NCI-H2196 treated with DMSO at 0.1 percent for 48 hours (cell line): ENCODE results near the gene OR5AU1.

Experiments used
- DNase-seq: peaks from one replicate; lab custom pipeline; 2025; ENCODE audit not compliant: unreplicated experiment; lab: John Stamatoyannopoulos, UW

The OR5AU1 gene

DNA sequence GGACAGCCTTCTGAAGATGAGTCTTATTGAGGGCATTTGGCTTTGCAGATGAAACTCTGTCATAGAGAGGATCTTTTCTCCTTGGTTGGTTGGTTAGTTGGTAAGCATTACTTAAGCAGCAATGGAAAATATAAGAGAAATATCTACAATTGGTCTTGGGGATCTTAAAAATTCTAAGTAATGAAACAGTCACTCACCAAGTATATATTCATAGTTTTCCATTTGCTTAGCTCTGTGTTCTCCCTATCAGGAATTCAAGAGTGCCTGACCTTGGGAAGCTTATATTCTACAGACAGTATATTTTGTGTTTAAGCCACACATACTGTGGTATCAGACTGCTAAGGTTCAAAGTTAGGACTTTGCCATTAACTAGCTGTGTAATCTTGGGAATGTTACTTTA lies at the start of gene OR5AU1:
OR5AU1 (minus strand) TSS at position 101 of the 400 bp plus-strand sequence. CDS start 191 bp downstream, outside the sequence.
- DNase-seq: no peak

GRCh38 chr14:21205026-21205677 lies 49.3 kb upstream of the OR5AU1 start:
- DNase-seq: no peak

DNA sequence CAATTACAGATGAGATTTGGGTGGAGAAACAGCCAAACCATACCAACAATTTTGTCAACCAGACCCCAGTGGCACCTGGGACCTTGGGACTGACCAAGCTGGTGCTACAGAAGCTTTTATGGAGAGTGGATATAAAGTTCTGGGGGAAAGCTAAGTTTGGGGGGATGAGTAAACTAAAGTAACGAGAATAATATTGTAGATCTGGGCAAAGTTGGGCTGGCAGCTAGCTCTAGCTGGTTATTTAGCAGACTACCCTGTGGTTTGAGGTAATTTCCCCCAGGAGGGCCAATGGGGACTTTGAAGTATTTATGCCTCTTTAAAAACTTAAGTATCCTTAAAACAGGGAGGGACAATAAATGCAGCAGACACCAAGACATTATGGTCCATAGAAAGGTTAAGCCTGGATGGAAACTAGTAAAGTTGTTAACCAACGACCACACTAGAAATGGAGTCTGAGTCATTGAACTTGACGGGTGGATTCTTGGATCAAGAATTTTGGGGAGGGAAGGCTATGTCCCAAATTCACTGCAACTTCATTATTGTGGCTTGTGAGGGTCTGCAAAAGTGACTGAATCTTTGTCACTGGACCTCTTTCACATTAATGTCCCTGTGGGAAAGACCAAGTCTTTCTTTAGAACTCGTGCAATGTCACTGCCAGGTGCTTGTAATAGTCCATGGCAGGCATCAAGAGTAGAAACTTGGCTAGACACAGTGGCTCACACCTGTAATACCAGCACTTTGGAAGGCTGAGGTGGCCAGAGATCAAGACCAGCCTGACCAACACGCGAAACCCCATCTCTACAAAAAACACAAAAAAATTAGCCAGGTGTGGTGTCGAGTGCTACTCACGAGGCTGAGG lies 48.5 kb upstream of the OR5AU1 start:
- no peak for DNase-seq

DNA sequence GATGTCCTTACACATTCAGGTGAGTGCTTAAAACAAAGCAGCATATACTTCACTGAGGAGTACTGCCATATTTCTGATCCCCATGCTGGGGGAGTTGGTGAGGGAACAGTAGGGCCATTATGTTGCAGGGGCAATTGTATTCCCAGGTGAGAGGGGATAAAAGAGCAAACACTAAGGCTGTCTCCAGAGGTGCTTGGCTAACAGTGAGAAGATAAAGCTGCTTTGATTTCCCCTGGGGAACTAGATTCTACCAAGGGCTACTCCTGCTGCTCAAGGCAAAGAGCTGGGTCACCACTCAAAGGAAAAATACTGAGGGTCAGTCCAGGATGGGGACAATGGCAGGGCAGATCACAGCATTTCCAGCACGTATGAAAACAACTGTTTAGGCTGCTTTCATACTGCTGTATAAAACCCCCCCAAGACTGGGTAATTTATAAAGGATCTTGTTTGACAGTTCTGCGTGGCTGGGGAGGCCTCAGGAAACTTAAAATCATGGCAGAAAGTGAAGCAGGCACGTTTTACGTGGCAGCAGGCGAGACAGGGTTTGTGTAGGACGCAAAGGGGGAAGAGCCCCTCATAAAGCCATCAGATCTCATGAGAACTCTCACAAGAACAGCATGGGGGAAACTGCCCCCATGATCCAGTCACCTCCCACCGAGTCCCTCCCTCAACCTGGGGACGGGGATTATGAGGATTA lies 47.8 kb upstream of the OR5AU1 start:
- DNase-seq: no peak

DNA sequence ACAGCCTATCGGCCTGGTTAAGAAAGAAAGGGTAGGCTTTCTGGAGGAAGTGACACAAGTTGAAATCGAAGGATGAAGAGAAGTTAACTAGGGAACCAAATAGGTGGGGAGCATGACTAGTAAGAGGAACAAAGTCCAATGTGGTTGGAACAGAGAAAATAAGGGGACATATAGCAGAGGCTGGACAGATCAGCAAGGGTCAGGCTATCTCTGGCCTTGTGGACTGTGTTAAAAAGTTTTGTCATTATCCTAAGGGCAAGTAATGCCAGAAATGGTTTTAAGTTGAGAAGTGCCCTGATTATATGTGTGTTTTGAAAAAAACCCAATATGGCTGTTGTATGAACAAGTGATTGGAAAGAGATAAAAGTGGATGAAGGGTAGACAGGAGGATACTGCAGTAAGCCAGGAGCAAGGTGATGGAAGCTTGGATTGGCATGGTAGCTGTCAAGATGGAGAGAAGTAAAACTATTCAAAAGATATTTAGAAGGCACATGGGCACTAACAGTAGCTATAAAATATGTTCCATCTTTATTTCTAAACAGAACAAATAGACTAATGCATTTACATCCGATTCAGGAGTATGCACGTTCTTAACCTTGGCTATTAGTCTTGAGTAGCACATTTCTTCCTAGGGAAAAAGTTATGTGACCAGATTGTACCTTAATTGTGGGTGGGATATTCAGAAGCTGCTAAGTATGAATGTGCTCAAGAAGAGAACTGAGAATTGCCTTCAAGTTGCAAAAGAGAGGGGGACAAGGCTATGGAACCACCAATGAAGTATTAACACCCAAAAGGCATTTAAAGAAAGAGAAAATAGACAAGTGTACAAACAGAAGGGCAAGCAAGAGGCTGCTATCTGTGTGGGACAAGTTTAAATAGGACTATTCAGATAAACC lies 46.8 kb upstream of the OR5AU1 start:
- no peak for DNase-seq

DNA sequence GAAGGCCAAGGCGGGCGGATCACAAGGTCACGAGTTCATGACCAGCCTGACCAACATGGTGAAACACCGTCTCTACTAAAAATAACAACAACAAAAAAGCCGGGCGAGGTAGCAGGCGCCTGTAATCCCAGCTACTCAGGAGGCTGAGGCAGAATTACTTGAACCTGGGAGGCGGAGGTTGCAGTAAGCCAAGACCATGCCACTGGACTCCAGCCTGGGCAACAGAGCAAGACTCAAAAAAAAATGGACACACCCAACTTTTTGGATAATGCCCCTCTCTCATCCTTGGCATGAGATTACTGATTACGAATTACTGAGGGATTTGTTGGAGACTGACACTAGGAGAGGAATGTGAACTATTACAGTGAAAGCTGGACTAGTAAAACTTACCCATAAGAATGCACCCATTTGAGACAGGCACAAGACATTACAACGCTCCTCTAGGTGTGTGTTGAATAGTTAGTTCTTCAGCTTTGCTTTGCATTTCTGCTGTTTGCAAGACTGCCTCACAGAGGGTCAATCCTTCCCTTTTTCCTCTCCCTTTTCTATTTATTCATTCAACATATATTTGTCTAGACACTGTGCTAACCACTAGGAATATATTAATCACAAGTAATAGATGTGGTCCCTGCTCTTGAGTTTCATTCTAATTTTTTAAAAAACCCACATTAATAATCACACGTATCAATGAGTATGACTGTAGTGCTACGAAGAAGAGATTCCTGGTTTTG lies 46.0 kb upstream of the OR5AU1 start:
- DNase-seq: no peak

GRCh38 chr14:21200752-21201461 lies 45.0 kb upstream of the OR5AU1 start:
- DNase-seq: no peak

DNA sequence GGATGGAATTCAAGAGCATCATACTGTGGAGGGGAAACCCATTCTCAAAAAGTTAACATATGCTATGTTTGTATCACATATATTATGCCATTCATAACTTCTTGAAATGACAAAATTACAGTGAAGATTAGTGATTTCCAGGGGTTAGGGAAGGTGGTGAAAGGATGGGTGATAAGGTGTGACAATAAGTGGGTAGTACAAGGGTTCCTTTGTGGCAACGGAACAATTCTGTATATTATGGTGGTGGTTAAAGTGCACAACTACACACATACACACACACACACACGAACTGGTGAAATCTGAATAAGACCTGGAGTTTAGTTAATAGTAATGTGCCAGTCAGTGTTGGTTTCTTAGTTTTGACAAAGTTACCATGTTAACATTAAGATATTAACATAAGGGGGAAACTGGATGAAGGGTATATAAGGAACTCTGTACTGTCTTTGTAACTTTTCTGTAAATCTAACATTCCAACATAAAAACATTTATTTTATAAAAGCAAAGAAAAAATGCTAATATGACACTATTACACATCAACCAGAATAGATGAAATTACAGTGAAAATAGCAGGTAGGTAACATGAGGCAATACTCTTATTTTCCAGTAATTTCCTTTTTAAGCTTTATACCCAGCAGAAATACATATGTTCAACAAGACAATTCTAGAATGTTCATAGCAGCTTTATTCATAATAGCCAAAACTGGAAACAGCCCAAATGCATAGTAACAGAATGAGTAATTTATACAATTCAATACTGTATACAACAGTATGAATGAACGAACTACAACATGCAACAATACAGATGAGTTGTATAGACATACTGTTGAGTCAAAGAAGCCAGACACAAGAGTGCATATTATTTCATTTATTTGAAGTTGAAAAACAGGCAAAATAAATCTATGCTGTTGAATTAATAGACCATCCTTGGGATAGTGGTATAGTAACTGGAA lies 44.0 kb upstream of the OR5AU1 start:
- DNase-seq: no peak

DNA sequence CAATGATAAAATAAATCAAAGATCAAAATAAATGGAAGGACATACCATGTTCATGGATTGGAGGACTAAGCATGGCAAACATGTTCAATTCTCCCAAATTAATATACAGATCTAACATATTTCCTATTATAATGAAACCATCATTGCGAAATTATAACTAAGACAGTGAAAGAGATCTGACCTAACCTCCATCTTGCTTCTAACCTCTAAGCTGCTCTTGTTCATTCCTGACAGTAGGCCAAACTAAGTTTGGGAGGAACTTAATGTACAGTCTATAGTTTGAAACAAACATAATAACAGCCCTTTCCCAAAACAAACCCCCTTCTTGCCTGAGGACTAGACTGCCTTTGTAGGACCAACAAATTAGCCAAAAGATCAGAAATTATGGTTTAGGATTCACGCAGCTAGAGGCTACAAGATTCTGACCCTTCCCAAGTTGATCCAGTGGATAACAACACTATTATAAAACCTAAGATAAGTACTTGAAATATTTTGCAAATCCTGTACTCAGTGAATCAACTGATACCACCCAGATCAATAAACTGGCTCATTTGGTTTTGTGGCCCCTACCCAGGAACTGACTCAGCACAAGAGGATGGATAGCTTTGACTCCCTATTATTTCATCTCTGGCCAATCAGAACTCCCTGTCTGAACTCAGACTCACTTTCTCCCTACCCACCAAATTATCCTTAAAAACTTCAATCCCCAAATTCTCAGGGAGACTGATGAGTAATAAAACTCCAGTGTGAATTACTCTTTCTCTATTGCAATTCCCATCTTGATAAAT lies 41.7 kb upstream of the OR5AU1 start:
- no peak for DNase-seq

GRCh38 chr14:21194597-21194996 lies 38.7 kb upstream of the OR5AU1 start:
- no peak for DNase-seq

DNA sequence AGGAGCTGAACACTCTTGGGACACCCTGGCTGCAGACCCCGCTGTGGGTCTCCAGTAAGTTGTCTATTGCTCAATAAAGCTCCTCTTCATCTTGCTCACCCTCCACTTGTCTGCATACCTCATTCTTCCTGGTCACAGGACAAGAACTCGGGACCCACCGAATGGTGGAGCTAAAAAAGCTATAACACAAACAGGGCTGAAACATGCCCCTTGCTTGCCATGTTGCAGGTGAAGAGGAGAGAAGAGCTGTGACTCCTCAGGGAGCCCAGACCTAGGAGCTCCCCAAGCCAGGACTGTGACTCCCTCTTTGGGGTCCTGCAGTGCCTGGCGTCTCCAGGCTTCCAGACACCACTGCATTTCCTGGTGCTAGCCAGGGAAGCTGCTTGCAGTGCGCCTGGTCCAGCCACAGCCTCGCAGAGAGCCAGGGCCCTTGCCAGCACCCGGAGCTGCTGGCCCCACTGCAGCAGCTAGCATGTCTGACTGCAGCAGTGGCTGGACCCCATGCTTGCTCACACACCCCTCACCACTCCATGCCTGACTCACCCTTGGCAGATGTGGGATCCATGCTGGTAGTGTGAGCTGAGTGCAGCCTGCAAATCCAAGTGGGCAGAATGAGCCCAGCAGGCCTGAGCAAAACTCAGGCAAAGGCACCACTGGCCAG lies 37.1 kb upstream of the OR5AU1 start:
- no peak for DNase-seq

- no peak for DNase-seq
Measured at GRCh38 chr14:21192447-21192822, 36.6 kb upstream of the OR5AU1 start.

GRCh38 chr14:21191809-21192446 lies 36.1 kb upstream of the OR5AU1 start:
- DNase-seq: no peak

DNA sequence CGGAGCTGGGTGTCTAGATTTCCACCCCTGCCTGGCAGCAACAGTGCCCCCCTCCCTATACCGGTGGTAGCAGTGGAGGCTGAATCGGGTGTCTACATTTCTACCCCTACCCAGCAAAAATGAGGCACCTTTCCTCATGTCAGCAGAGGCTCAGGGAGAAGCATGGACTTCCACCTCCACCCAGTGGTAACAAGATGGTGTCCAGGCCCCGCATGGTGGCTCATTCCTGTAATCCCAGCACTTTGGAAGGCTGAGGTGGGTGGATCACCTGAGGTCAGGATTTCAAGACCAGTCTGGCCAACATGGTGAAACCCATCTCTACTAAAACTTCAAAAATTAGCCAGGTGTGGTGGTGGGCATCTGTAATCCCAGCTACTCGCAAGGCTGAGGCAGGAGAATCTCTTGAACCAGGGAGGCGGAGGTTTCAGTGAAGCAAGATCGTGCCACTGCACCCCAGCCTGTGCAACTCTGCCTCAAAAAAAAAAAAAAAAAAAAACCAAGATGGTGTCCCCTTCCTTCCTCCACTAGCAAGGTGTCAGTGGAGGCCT lies 35.5 kb upstream of the OR5AU1 start:
- no peak for DNase-seq

- no peak for DNase-seq
Measured at GRCh38 chr14:21185491-21185890, 29.6 kb upstream of the OR5AU1 start.

GRCh38 chr14:21184254-21184653 lies 28.4 kb upstream of the OR5AU1 start:
- no peak for DNase-seq
